Sigmoid colon (tissue), 4 donors: Measurements from ENCODE around the gene VPS13D.

Source experiments
- EP300 ChIP-seq, 4 donors: sonication (generic); formaldehyde crosslinking; IDR thresholded peaks; one replicate each; pipeline ENCODE4 v1.6.1; 2017; ENCODE audit warnings: antibody characterized with exemption in 4 of 4
- POLR2A ChIP-seq, 2 donors: fragments of 450-650 bp; IDR thresholded peaks; one replicate each; pipeline ENCODE4 v1.6.1; 2016; ENCODE audit warnings: antibody characterized with exemption in 2 of 2, mild to moderate bottlenecking in 2 of 2, moderate library complexity in 2 of 2
- POLR2AphosphoS5 ChIP-seq, 4 donors: sonication (generic); formaldehyde crosslinking; IDR thresholded peaks; one replicate each; pipeline ENCODE4 v1.6.1; 2017; ENCODE audit warnings: antibody characterized with exemption in 4 of 4
- TF ChIP-seq, protein P1 (sequence below), 4 experiments: fragments of 450-650 bp in 3 of 4; fragments of 200-600 bp in 1 of 4; IDR thresholded peaks; one replicate each; pipeline ENCODE4 v1.5.1; 2016 to 2019; ENCODE audit warnings: antibody characterized with exemption in 4 of 4, mild to moderate bottlenecking in 3 of 4, moderate library complexity in 2 of 4

DNA sequence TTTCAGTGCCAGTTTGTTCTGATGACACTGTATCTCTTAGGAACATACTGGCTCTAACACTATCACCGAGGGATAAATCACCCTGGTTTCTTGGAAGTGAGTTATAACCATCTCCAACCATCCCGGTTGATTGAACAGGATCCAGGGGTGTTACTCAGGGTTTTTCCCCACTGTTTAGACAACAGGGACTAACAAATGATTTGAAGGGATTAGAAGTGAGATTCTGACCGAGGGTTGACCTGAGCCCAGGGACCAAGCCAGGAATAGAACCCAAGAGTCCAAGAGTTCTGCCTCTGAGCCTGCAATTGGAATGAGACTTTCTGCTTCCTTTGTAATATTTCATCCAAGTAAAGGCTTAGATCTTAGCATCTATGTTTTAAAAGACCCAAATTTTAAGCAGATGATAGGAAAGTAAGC, 234.2 kb downstream of the VPS13D start:
- TF ChIP-seq, protein P1, sequence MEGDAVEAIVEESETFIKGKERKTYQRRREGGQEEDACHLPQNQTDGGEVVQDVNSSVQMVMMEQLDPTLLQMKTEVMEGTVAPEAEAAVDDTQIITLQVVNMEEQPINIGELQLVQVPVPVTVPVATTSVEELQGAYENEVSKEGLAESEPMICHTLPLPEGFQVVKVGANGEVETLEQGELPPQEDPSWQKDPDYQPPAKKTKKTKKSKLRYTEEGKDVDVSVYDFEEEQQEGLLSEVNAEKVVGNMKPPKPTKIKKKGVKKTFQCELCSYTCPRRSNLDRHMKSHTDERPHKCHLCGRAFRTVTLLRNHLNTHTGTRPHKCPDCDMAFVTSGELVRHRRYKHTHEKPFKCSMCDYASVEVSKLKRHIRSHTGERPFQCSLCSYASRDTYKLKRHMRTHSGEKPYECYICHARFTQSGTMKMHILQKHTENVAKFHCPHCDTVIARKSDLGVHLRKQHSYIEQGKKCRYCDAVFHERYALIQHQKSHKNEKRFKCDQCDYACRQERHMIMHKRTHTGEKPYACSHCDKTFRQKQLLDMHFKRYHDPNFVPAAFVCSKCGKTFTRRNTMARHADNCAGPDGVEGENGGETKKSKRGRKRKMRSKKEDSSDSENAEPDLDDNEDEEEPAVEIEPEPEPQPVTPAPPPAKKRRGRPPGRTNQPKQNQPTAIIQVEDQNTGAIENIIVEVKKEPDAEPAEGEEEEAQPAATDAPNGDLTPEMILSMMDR (IDR thresholded peaks at IDR 0.05) = no peak
- peak in 2 of 4 donors; percentile 7 to 37 for TF ChIP-seq EP300 (IDR thresholded peaks at IDR 0.05)
- peak in 3 of 4 donors; percentile 56 to 71 (median 62) for TF ChIP-seq POLR2AphosphoS5 (IDR thresholded peaks at IDR 0.05)
- TF ChIP-seq POLR2A (IDR thresholded peaks at IDR 0.05) = no peak
